B cell (primary cell): ENCODE measurements around the gene IL1RAPL1. TPM values are rescaled to one million over a fixed set of nuclear protein-coding genes. Genes with fewer than 3 reads are reported as not detected.

Experiments used
- ATAC-seq: fragments of 200-7000 bp; cut with Tn5 transposase; one replicate; pipeline ENCODE4 v1.10.0; 2021; ENCODE audit warnings: low read depth, mild to moderate bottlenecking, moderate number of reproducible peaks, moderate library complexity
- CTCF ChIA-PET: fragments of 350-600 bp; sonication (Branson Sonifier 250); formaldehyde crosslinking; loops from one replicate; lab custom pipeline; 2021; ENCODE audit warnings: antibody characterized with exemption, inconsistent platforms; lab: Charles Lee
- POLR2A ChIA-PET: fragments of 350-600 bp; sonication (Branson Sonifier 250); formaldehyde crosslinking; loops from one replicate; lab custom pipeline; 2021; ENCODE audit warnings: antibody characterized with exemption; lab: Charles Lee
- DNase-seq: peaks from one replicate; pipeline ENCODE4 v3.0.0; 2013
- H2AFZ ChIP-seq: 2 replicates; pipeline ENCODE4 v1.6.1; 2012; ENCODE audit warnings: mild to moderate bottlenecking, low read depth, low read length; ENCODE audit not compliant: insufficient read depth, poor library complexity, severe bottlenecking
- H3K27ac ChIP-seq, 2 donors: 1 replicate in 1 of 2; 2 replicates in 1 of 2; pipeline ENCODE4 v1.5.1; 2012 to 2013; ENCODE audit warnings: low read length in 2 of 2, mild to moderate bottlenecking in 2 of 2, moderate library complexity in 1 of 2
- H3K27me3 ChIP-seq, 4 experiments: fragments of 200-600 bp in 1 of 4; sonication (generic) in 1 of 4; replicated peaks in 1 of 4; 1 replicate in 2 of 4; 2 replicates in 2 of 4; pipeline versions ENCODE4 v1.6.1 to v1.7.0; 2013 to 2016; ENCODE audit warnings: low read length in 3 of 4, mild to moderate bottlenecking in 2 of 4, mixed read lengths in 1 of 4, moderate library complexity in 1 of 4; ENCODE audit not compliant: insufficient read depth in 4 of 4, control insufficient read depth in 3 of 4; ENCODE audit errors: control extremely low read depth in 1 of 4
- H3K36me3 ChIP-seq, 2 experiments: replicated peaks in 1 of 2; 1 replicate in 1 of 2; 2 replicates in 1 of 2; pipeline versions ENCODE4 v1.6.1 to v1.7.1; 2013; ENCODE audit warnings: low read length in 1 of 2; ENCODE audit not compliant: insufficient read depth in 2 of 2, control insufficient read depth in 1 of 2; ENCODE audit errors: control extremely low read depth in 1 of 2, extremely low read depth in 1 of 2
- H3K4me1 ChIP-seq, 2 donors: fragments of 200-600 bp in 1 of 2; sonication (generic) in 1 of 2; 1 replicate in 1 of 2; 2 replicates in 1 of 2; pipeline versions ENCODE4 v1.5.1 to v1.6.1; 2013 to 2017; ENCODE audit warnings: low read length in 2 of 2; ENCODE audit not compliant: control insufficient read depth in 2 of 2, insufficient read depth in 2 of 2
- H3K4me2 ChIP-seq: replicated peaks from 2 replicates; pipeline ENCODE3; 2012; ENCODE audit warnings: mild to moderate bottlenecking, low read depth, low read length; ENCODE audit not compliant: poor library complexity, severe bottlenecking
- H3K4me3 ChIP-seq, 5 experiments: fragments of 200-600 bp in 1 of 5; sonication (generic) in 1 of 5; 1 replicate in 3 of 5; 2 replicates in 2 of 5; pipeline versions ENCODE4 v1.5.1 to v1.7.0; 2011 to 2016; ENCODE audit warnings: low read length in 4 of 5, mild to moderate bottlenecking in 4 of 5, low read depth in 2 of 5, control low read depth in 1 of 5, moderate library complexity in 1 of 5; ENCODE audit not compliant: insufficient read depth in 1 of 5; ENCODE audit errors: control extremely low read depth in 1 of 5, extremely low read depth in 1 of 5
- H3K79me2 ChIP-seq: fragments of 200-600 bp; sonication (generic); one replicate; pipeline ENCODE4 v1.6.0; 2016; ENCODE audit warnings: low read length; ENCODE audit not compliant: control insufficient read depth, insufficient read depth
- H3K9ac ChIP-seq: fragments of 200-600 bp; sonication (generic); 2 replicates; pipeline ENCODE4 v1.6.1; 2017; ENCODE audit warnings: mild to moderate bottlenecking, low read length, moderate library complexity
- H3K9me3 ChIP-seq, 3 donors: one replicate each; pipeline versions ENCODE4 v1.6.1 to v1.7.1; 2013; ENCODE audit warnings: low read length in 2 of 3; ENCODE audit not compliant: control insufficient read depth in 2 of 3, insufficient read depth in 1 of 3; ENCODE audit errors: control extremely low read depth in 1 of 3
- H4K20me1 ChIP-seq: 2 replicates; pipeline ENCODE4 v1.6.0; 2012; ENCODE audit warnings: mild to moderate bottlenecking, low read length; ENCODE audit not compliant: insufficient read depth, control insufficient read depth, poor library complexity, severe bottlenecking
- H3K27ac Mint-ChIP-seq: one replicate; pipeline ENCODE4 v1.8.0; 2021; ENCODE audit warnings: mixed read lengths
- H3K27me3 Mint-ChIP-seq: one replicate; pipeline ENCODE4 v1.8.0; 2021; ENCODE audit warnings: mixed read lengths
- H3K4me1 Mint-ChIP-seq: one replicate; pipeline ENCODE4 v1.8.0; 2021; ENCODE audit warnings: mixed read lengths
- H3K4me3 Mint-ChIP-seq: one replicate; pipeline ENCODE4 v1.8.0; 2021; ENCODE audit warnings: mixed read lengths
- H3K9me3 Mint-ChIP-seq: one replicate; pipeline ENCODE4 v1.8.0; 2022; ENCODE audit warnings: mixed read lengths; ENCODE audit not compliant: insufficient read depth
- EZH2 ChIP-seq: IDR thresholded peaks from 2 replicates; pipeline ENCODE4 v1.6.1; 2012; ENCODE audit warnings: borderline replicate concordance, low read depth, mild to moderate bottlenecking, moderate library complexity, low read length; ENCODE audit not compliant: insufficient read depth, poor library complexity, severe bottlenecking
- WGBS: methylation state at CpG from one replicate; pipeline ENCODE4 v1.1.5; 2013; ENCODE audit warnings: missing lambda C conversion rate; ENCODE audit not compliant: insufficient coverage; 5-methylcytosine and 5-hydroxymethylcytosine counted together
- intact Hi-C: fragments of 100-400 bp; cut with micrococcal nuclease; formaldehyde crosslinking; loops from one replicate; pipeline ENCODE4 v1.10.0; 2022
- polyA plus RNA-seq: library from polyadenylated mRNA; depleted of rRNA; stranded (reverse); fragments of >200 nt; gene quantifications from 2 replicates; pipeline ENCODE4 v1.2.3, GENCODE V29; 2012
- total RNA-seq, 2 donors: library from RNA; stranded (reverse); fragments of 120-200 nt in 1 of 2; gene quantifications; 1 replicate in 1 of 2; 2 replicates in 1 of 2; pipeline versions ENCODE4 v1.2.3 to v1.2.4, GENCODE V29; 2013 to 2022
- TF ChIP-seq, protein P1 (sequence below): fragments of 200-600 bp; IDR thresholded peaks from one replicate; pipeline ENCODE4 v1.8.0; 2022; ENCODE audit warnings: antibody characterized with exemption, mild to moderate bottlenecking

IL1RAPL1 gene
- total and polyA plus RNA-seq, 2 donors (not counting 1 experiment from before 2014, with no cell fraction given), result not detected

DNA sequence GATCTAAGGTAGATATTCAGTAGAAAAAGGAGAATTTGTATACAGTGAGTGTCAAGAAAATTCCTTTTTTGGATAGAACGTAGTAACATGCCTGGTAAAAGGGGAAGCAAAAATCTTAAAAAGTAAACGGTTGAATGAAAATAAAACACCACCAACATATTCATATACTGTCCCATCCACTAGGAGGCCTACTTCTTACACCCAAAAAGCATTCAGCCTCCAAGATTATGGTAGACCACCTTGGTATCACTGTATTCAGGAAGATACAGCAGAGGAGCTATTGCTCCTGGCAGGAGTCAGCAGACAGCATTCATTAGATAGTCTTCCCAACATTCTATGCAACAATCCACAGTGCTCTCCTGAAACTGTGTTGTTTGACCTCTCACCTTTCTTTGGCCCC, 1353.5 kb downstream of the IL1RAPL1 start:
- Mint-ChIP-seq H3K4me3 (no peak overlapping the region), H3K4me1 (no peaks in the 10 kb centered on the region), H3K9me3 (no peaks in the 10 kb centered on the region), H3K27me3 (no peaks in the 10 kb centered on the region), H3K27ac (no peak overlapping the region)
- no peak for DNase-seq
- H3K4me2 ChIP-seq, result no peak overlapping the region
- H3K9me3 ChIP-seq, result no peaks in the 10 kb centered on the region
- H3K4me3 ChIP-seq, result no peak overlapping the region
- H3K27me3 ChIP-seq, result no peaks in the 10 kb centered on the region
- H3K79me2 ChIP-seq, result no peaks in the 10 kb centered on the region
- CTCF ChIA-PET, result no interaction called here
- no peak for ATAC-seq
- H3K36me3 ChIP-seq, result no peaks in the 10 kb centered on the region
- no peaks in the 10 kb centered on the region for H4K20me1 ChIP-seq
- no peak for TF ChIP-seq EZH2
- TF ChIP-seq, protein P1, sequence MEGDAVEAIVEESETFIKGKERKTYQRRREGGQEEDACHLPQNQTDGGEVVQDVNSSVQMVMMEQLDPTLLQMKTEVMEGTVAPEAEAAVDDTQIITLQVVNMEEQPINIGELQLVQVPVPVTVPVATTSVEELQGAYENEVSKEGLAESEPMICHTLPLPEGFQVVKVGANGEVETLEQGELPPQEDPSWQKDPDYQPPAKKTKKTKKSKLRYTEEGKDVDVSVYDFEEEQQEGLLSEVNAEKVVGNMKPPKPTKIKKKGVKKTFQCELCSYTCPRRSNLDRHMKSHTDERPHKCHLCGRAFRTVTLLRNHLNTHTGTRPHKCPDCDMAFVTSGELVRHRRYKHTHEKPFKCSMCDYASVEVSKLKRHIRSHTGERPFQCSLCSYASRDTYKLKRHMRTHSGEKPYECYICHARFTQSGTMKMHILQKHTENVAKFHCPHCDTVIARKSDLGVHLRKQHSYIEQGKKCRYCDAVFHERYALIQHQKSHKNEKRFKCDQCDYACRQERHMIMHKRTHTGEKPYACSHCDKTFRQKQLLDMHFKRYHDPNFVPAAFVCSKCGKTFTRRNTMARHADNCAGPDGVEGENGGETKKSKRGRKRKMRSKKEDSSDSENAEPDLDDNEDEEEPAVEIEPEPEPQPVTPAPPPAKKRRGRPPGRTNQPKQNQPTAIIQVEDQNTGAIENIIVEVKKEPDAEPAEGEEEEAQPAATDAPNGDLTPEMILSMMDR, result no peak
- no peaks in the 10 kb centered on the region for H3K4me1 ChIP-seq
- no peak overlapping the region for H3K9ac ChIP-seq
- no peak overlapping the region for H3K27ac ChIP-seq
- POLR2A ChIA-PET, result no interaction called here
- no peak overlapping the region for H2AFZ ChIP-seq
- intact Hi-C loops, result no loop called here
- no CpG with 5 or more reads among the region's 2 CpGs for WGBS

DNA sequence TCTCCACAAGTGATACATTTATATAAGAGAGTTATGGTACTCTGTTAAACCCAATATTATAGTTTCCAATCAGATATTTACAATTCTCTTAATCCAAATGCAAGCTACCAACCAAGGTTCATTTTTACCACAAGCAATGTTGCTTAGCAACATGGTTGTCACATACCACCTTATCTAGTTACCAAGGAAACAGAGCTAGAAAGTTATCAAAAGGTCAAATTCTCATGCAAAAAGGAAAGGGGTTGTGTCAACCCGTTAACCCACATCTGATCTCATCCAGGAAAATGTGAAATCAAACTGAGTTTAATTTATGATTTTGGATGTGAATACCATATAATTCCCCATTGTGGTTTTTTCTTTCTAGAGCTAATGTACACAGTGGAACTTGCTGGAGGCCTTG, 1354.0 kb downstream of the IL1RAPL1 start:
- Histone ChIP-seq H3K9me3 (no peaks in the 10 kb centered on the region), H4K20me1 (no peaks in the 10 kb centered on the region), H3K27ac (no peak overlapping the region), H3K4me2 (no peak overlapping the region), H3K4me1 (no peaks in the 10 kb centered on the region), H2AFZ (no peak overlapping the region), H3K36me3 (no peaks in the 10 kb centered on the region), H3K79me2 (no peaks in the 10 kb centered on the region), H3K9ac (no peak overlapping the region), H3K4me3 (no peak overlapping the region), H3K27me3 (no peaks in the 10 kb centered on the region)
- TF ChIP-seq, protein P1, result no peak
- TF ChIP-seq EZH2, result no peak
- no peak for DNase-seq
- no CpG with 5 or more reads among the region's 1 CpG for WGBS
- H3K27ac Mint-ChIP-seq, result no peak overlapping the region
- ChIA-PET POLR2A (no interaction called here), CTCF (no interaction called here)
- no peaks in the 10 kb centered on the region for H3K4me1 Mint-ChIP-seq
- H3K4me3 Mint-ChIP-seq, result no peak overlapping the region
- H3K27me3 Mint-ChIP-seq, result no peaks in the 10 kb centered on the region
- intact Hi-C loops, result no loop called here
- no peak for ATAC-seq
- H3K9me3 Mint-ChIP-seq, result no peaks in the 10 kb centered on the region
